Tibial nerve (tissue), 4 donors: ENCODE results near the gene THAP11. TPM values are rescaled to one million over a fixed set of nuclear protein-coding genes. Genes with fewer than 3 reads are reported as not detected.

Experiments used
- DNase-seq, 2 donors: peaks; one replicate each; pipeline ENCODE4 v3.0.0-alpha.2; 2019; ENCODE audit warnings: low spot score in 2 of 2
- H3K27ac ChIP-seq, 4 donors: fragments of 200-600 bp; sonication (generic) in 3 of 4; one replicate each; pipeline ENCODE4 v1.5.1; 2017 to 2019; ENCODE audit warnings: mild to moderate bottlenecking in 1 of 4
- H3K27me3 ChIP-seq, 2 donors: fragments of 200-600 bp; sonication (generic) in 1 of 2; one replicate each; pipeline versions ENCODE4 v1.5.1 to v1.6.0; 2017 to 2019
- H3K36me3 ChIP-seq, 3 donors: fragments of 200-600 bp; sonication (generic); one replicate each; pipeline ENCODE4 v1.5.1; 2018 to 2019
- H3K4me1 ChIP-seq, 4 donors: fragments of 200-600 bp; sonication (generic) in 3 of 4; one replicate each; pipeline ENCODE4 v1.5.1; 2017 to 2019
- H3K4me3 ChIP-seq, 4 donors: fragments of 200-600 bp; sonication (generic) in 3 of 4; one replicate each; pipeline ENCODE4 v1.5.1; 2017 to 2019; ENCODE audit warnings: mild to moderate bottlenecking in 1 of 4, moderate library complexity in 1 of 4
- H3K9me3 ChIP-seq, 4 donors: fragments of 200-600 bp; sonication (generic) in 3 of 4; one replicate each; pipeline ENCODE4 v1.5.1; 2017 to 2019
- CTCF ChIP-seq, 5 experiments: fragments of 200-600 bp in 3 of 5; fragments of 450-650 bp in 2 of 5; sonication (generic) in 3 of 5; IDR thresholded peaks; one replicate each; pipeline ENCODE4 v1.5.1; 2016 to 2019; ENCODE audit warnings: antibody characterized with exemption in 5 of 5, mild to moderate bottlenecking in 3 of 5, moderate library complexity in 2 of 5
- EP300 ChIP-seq, 2 donors: sonication (generic); formaldehyde crosslinking; IDR thresholded peaks; one replicate each; pipeline ENCODE4 v1.6.1; 2017; ENCODE audit warnings: antibody characterized with exemption in 2 of 2, mild to moderate bottlenecking in 1 of 2
- POLR2A ChIP-seq, 2 donors: fragments of 450-650 bp; IDR thresholded peaks; one replicate each; pipeline ENCODE4 v1.6.1; 2017; ENCODE audit warnings: antibody characterized with exemption in 2 of 2, mild to moderate bottlenecking in 2 of 2, moderate library complexity in 2 of 2
- WGBS, 2 donors: methylation state at CpG; one replicate each; pipeline ENCODE4 v1.1.5; 2018; 5-methylcytosine and 5-hydroxymethylcytosine counted together
- total RNA-seq, 4 donors: library from RNA; depleted of rRNA; stranded (reverse); fragments of >200 nt; gene quantifications; one replicate each; pipeline ENCODE4 v1.1.0, GENCODE V29; 2016

The THAP11 gene
- total RNA-seq, 4 donors from 2014 or later, result 47.1 to 74.3 (median 60.9) TPM

GRCh38 chr16:67881621-67882161, 39.6 kb downstream of the THAP11 start:
- DNase-seq, result no peak

GRCh38 chr16:67882374-67883145, 40.4 kb downstream of the THAP11 start:
- peaks cover 4 to 85% (median 48%) of the 10 kb centered on the region in 3 donors for H3K36me3 ChIP-seq
- H3K27ac ChIP-seq, result peak overlapping the region in 1 of 4 donors; percentile 79
- WGBS, 2 donors, result 68 to 78% methylated on average over 15 of the region's 18 CpGs

More at GRCh38 chr16:67881621-67882161, 39.6 kb downstream of the THAP11 start:
- Histone ChIP-seq H3K4me3 (no peak overlapping the region), H3K27ac (no peak overlapping the region), H3K9me3 (no peaks in the 10 kb centered on the region), H3K36me3 (peaks cover 4 to 89% (median 49%) of the 10 kb centered on the region in 3 donors), H3K4me1 (peaks cover 0 to 16% (median 7%) of the 10 kb centered on the region in 4 donors), H3K27me3 (no peaks in the 10 kb centered on the region)
- 87 to 88% methylated on average over 21 of the region's 21 CpGs for WGBS, 2 donors
- no peak for TF ChIP-seq CTCF (IDR thresholded peaks at IDR 0.05)
- TF ChIP-seq EP300 (IDR thresholded peaks at IDR 0.05), result no peak
- no peak for TF ChIP-seq POLR2A (IDR thresholded peaks at IDR 0.05)

GRCh38 chr16:67883146-67883871, 41.2 kb downstream of the THAP11 start:
- Histone ChIP-seq H3K4me1 (peaks cover 0 to 16% (median 7%) of the 10 kb centered on the region in 4 donors), H3K9me3 (no peaks in the 10 kb centered on the region), H3K4me3 (no peak overlapping the region), H3K27me3 (no peaks in the 10 kb centered on the region), H3K36me3 (peaks cover 4 to 77% (median 41%) of the 10 kb centered on the region in 3 donors), H3K27ac (peak overlapping the region in 1 of 4 donors; percentile 79)
- TF ChIP-seq CTCF (IDR thresholded peaks at IDR 0.05), result no peak
- WGBS, 2 donors, result 64 to 75% methylated on average over 6 of the region's 6 CpGs
- DNase-seq, result no peak

More at GRCh38 chr16:67882374-67883145, 40.4 kb downstream of the THAP11 start:
- DNase-seq, result no peak
- TF ChIP-seq POLR2A (IDR thresholded peaks at IDR 0.05) (no peak), EP300 (IDR thresholded peaks at IDR 0.05) (no peak), CTCF (IDR thresholded peaks at IDR 0.05) (no peak)
- Histone ChIP-seq H3K4me1 (peaks cover 0 to 16% (median 7%) of the 10 kb centered on the region in 4 donors), H3K9me3 (no peaks in the 10 kb centered on the region), H3K27me3 (no peaks in the 10 kb centered on the region), H3K4me3 (no peak overlapping the region)

GRCh38 chr16:67883872-67884261, 41.7 kb downstream of the THAP11 start:
- WGBS, 2 donors, result 55 to 56% methylated on average over 11 of the region's 11 CpGs
- H3K36me3 ChIP-seq, result peaks cover 4 to 72% (median 35%) of the 10 kb centered on the region in 3 donors
- peak overlapping the region; percentile 60 to 79 (median 68) for H3K27ac ChIP-seq
- H3K4me1 ChIP-seq, result peaks cover 0 to 16% (median 7%) of the 10 kb centered on the region in 4 donors
- no peaks in the 10 kb centered on the region for H3K9me3 ChIP-seq
- no peaks in the 10 kb centered on the region for H3K27me3 ChIP-seq
- no peak for TF ChIP-seq EP300 (IDR thresholded peaks at IDR 0.05)
- TF ChIP-seq CTCF (IDR thresholded peaks at IDR 0.05), result peak; percentile 75 to 92 (median 84)
- TF ChIP-seq POLR2A (IDR thresholded peaks at IDR 0.05), result no peak
- DNase-seq, result peak; percentile 43 to 61
- no peak overlapping the region for H3K4me3 ChIP-seq
